ENCODE results near the gene LRRIQ1.

The LRRIQ1 gene

DNA sequence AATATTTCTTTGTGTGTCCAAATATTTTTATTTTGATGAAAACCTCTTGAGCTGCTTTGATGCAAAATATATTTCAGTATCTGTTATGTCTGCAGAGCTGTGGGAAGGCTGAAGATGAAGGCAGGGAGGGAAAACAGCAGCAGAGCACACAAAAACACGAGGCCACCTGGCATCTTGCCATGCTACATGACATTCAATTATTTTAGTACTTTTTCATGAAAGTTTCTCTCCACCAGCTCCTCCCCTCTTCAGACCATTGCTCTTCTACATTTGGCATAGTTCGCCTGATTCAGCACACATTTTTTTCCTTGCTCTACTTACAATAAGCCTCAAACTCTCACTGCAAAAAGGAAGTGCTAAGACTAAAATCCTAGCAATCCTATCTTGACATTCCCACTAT is 239.2 kb downstream of the LRRIQ1 start:
- H3K27me3 ChIP-seq (ENCODE audit: low read length), result no peaks in the 10 kb centered on the region
- no peak overlapping the region for H3K4me2 ChIP-seq (ENCODE audit: low read depth, low read length, poor library complexity, severe bottlenecking)
- no peak overlapping the region for H3K9ac ChIP-seq (ENCODE audit: low read length)
- H2AFZ ChIP-seq (ENCODE audit: low read depth, low read length, severe bottlenecking), result no peak overlapping the region
- no peaks in the 10 kb centered on the region for H3F3A ChIP-seq (ENCODE audit: insufficient read depth)
- H3K79me2 ChIP-seq (ENCODE audit: insufficient read depth, low read length), result no peaks in the 10 kb centered on the region
- no peaks in the 10 kb centered on the region for H4K20me1 ChIP-seq (ENCODE audit: low read depth, low read length)
- no peaks in the 10 kb centered on the region for H3K9me2 ChIP-seq (replicated peaks; ENCODE audit: insufficient read depth, low read length)
- no peaks in the 10 kb centered on the region for H3K36me3 ChIP-seq (ENCODE audit: low read length)
- no peak overlapping the region for H3K4me3 ChIP-seq (ENCODE audit: insufficient read depth, low read length, poor library complexity, severe bottlenecking)
- TF ChIP-seq, protein P1, sequence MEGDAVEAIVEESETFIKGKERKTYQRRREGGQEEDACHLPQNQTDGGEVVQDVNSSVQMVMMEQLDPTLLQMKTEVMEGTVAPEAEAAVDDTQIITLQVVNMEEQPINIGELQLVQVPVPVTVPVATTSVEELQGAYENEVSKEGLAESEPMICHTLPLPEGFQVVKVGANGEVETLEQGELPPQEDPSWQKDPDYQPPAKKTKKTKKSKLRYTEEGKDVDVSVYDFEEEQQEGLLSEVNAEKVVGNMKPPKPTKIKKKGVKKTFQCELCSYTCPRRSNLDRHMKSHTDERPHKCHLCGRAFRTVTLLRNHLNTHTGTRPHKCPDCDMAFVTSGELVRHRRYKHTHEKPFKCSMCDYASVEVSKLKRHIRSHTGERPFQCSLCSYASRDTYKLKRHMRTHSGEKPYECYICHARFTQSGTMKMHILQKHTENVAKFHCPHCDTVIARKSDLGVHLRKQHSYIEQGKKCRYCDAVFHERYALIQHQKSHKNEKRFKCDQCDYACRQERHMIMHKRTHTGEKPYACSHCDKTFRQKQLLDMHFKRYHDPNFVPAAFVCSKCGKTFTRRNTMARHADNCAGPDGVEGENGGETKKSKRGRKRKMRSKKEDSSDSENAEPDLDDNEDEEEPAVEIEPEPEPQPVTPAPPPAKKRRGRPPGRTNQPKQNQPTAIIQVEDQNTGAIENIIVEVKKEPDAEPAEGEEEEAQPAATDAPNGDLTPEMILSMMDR (IDR thresholded peaks at IDR 0.05; ENCODE audit: insufficient read depth, low read length, poor library complexity, severe bottlenecking), result no peak
- TF ChIP-seq EZH2phosphoT487 (conservative IDR thresholded peaks at IDR 0.05; ENCODE audit: low read length), result no peak
- no peak overlapping the region for H3K27ac ChIP-seq (ENCODE audit: low read depth, low read length)
- no peaks in the 10 kb centered on the region for H3K9me3 ChIP-seq (ENCODE audit: insufficient read depth, low read length)

DNA sequence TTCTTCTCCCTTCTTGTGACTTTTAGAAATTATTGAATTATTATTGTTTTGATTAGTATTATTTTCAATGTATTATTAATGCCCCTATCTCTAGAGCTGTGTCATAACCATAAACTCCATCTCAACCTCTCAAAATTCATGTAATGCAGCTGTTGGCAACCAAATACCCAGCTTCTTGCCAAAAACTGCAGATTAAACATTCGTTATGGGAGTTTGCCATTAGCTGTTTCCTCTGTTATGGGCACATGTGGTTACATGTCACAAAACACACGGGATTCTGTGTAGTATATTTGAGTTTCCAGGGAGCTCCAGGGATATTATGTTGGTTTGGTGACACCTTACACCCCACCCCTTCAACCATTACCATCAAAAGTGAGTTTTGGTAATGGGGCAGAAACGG is 241.0 kb downstream of the LRRIQ1 start:
- Histone ChIP-seq H3F3A (ENCODE audit: insufficient read depth) (no peaks in the 10 kb centered on the region), H3K27ac (ENCODE audit: low read depth, low read length) (no peak overlapping the region), H3K9me2 (replicated peaks; ENCODE audit: insufficient read depth, low read length) (no peaks in the 10 kb centered on the region), H3K4me3 (ENCODE audit: insufficient read depth, low read length, poor library complexity, severe bottlenecking) (no peak overlapping the region), H3K4me2 (ENCODE audit: low read depth, low read length, poor library complexity, severe bottlenecking) (no peak overlapping the region), H3K79me2 (ENCODE audit: insufficient read depth, low read length) (no peaks in the 10 kb centered on the region), H3K9me3 (ENCODE audit: insufficient read depth, low read length) (no peaks in the 10 kb centered on the region), H4K20me1 (ENCODE audit: low read depth, low read length) (no peaks in the 10 kb centered on the region), H3K27me3 (ENCODE audit: low read length) (no peaks in the 10 kb centered on the region), H3K9ac (ENCODE audit: low read length) (no peak overlapping the region), H2AFZ (ENCODE audit: low read depth, low read length, severe bottlenecking) (no peak overlapping the region), H3K36me3 (ENCODE audit: low read length) (no peaks in the 10 kb centered on the region)
- TF ChIP-seq EZH2phosphoT487 (conservative IDR thresholded peaks at IDR 0.05; ENCODE audit: low read length), result no peak
- TF ChIP-seq, protein P1 (IDR thresholded peaks at IDR 0.05; ENCODE audit: insufficient read depth, low read length, poor library complexity, severe bottlenecking), result no peak

DNA sequence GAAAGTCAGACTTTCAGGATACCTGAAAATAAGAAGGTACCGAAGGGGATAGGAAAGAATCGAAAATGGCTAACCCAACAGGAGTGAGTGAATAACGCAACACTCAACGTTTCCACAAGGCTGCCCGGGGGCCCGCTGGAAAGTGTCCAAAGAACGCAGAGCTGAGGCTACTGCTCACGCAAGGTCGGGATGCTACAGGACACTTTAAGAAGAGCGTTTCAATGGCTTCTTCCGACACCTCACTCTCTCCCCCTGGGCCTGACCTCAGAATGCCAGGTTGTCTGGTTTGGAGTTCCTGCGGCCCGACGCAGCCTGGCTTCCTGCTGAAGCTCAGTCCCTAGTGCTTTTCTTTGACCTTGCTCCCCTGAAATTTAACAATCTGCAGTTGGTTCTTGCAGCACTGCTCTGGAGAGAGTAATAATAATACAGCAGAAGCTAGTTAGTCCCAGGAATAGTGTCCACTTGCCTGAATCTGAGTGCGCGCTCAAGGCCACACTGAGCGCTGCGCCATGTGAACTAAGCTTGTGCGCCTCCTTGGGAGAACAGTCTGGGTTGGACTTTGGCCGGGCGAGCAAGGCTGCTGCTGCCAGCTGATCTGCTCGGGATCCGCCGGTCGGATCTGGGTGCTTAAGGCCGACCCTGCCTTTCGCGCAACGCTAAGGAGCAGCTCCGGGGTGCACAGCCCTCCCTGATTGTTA is 241.9 kb downstream of the LRRIQ1 start:
- H3K4me2 ChIP-seq (ENCODE audit: low read depth, low read length, poor library complexity, severe bottlenecking), result no peak overlapping the region
- no peak overlapping the region for H3K4me3 ChIP-seq (ENCODE audit: insufficient read depth, low read length, poor library complexity, severe bottlenecking)
- H3K9me2 ChIP-seq (replicated peaks; ENCODE audit: insufficient read depth, low read length), result no peaks in the 10 kb centered on the region
- no peaks in the 10 kb centered on the region for H3F3A ChIP-seq (ENCODE audit: insufficient read depth)
- H2AFZ ChIP-seq (ENCODE audit: low read depth, low read length, severe bottlenecking), result no peak overlapping the region
- H3K9ac ChIP-seq (ENCODE audit: low read length), result no peak overlapping the region
- H4K20me1 ChIP-seq (ENCODE audit: low read depth, low read length), result no peaks in the 10 kb centered on the region
- no peaks in the 10 kb centered on the region for H3K9me3 ChIP-seq (ENCODE audit: insufficient read depth, low read length)
- no peak overlapping the region for H3K27ac ChIP-seq (ENCODE audit: low read depth, low read length)
- H3K79me2 ChIP-seq (ENCODE audit: insufficient read depth, low read length), result no peaks in the 10 kb centered on the region
- no peaks in the 10 kb centered on the region for H3K27me3 ChIP-seq (ENCODE audit: low read length)
- H3K36me3 ChIP-seq (ENCODE audit: low read length), result no peaks in the 10 kb centered on the region
- no peak for TF ChIP-seq EZH2phosphoT487 (conservative IDR thresholded peaks at IDR 0.05; ENCODE audit: low read length)
- TF ChIP-seq, protein P1 (IDR thresholded peaks at IDR 0.05; ENCODE audit: insufficient read depth, low read length, poor library complexity, severe bottlenecking), result no peak

All from SU-DHL-6 (cell line).